A549 (cell line): ENCODE data around the gene REXO4.

ENCODE experiments used
- CBX8 ChIP-seq: fragments of 200-600 bp; sonication (generic); IDR thresholded peaks from 2 replicates; pipeline ENCODE4 v1.6.1; 2016
- CTCF ChIP-seq: fragments of >200 bp; sonication (Bioruptor Twin); formaldehyde crosslinking; IDR thresholded peaks from 3 replicates; pipeline ENCODE4 v1.5.1; 2016
- RAD21 ChIP-seq, 2 experiments: fragments of >200 bp in 1 of 2; sonication (Bioruptor Twin) in 1 of 2; formaldehyde crosslinking in 1 of 2; IDR thresholded peaks in 1 of 2; conservative IDR thresholded peaks in 1 of 2; 2 replicates in 1 of 2; 3 replicates in 1 of 2; pipeline ENCODE4 v1.6.1; 2012 to 2018; ENCODE audit warnings: inconsistent platforms in 1 of 2
- USF2 ChIP-seq: fragments of 450-650 bp; IDR thresholded peaks from 2 replicates; pipeline ENCODE4 v1.6.1; 2014; ENCODE audit warnings: antibody characterized with exemption

GRCh38 chr9:133406480-133407307, 11.1 kb downstream of the REXO4 start:
- TF ChIP-seq CTCF (peak; percentile 79), USF2 (no peak), CBX8 (no peak), RAD21 (conservative IDR thresholded peaks at IDR 0.05 in 1 of 2, IDR thresholded peaks at IDR 0.05 in 1 of 2) (peak; percentile 38 to 55; a peak in 4 of 5 replicates)
